Endothelial cell of umbilical vein (primary cell): Measurements from ENCODE around the gene CDK10. TPM values are rescaled to one million over a fixed set of nuclear protein-coding genes. Genes with fewer than 3 reads are reported as not detected.

Experiments used
- BruUV-seq: library from RNA; stranded (reverse); fragments of 400-500 nt; replicated peaks from 2 replicates; lab custom pipeline; 2021; lab: Mats Ljungman, UMichigan
- CTCF ChIA-PET: fragments of 300-600, 350-600 bp; sonication (Branson Sonifier 250); formaldehyde crosslinking; loops from one replicate; lab custom pipeline; 2021; ENCODE audit warnings: antibody characterized with exemption, inconsistent platforms; lab: Charles Lee
- POLR2A ChIA-PET: fragments of 300-600, 350-600 bp; sonication (Branson Sonifier 250); formaldehyde crosslinking; loops from one replicate; lab custom pipeline; 2021; ENCODE audit warnings: antibody characterized with exemption, inconsistent platforms; lab: Charles Lee
- DNase-seq: peaks from one replicate; pipeline ENCODE4 v3.0.0-alpha.2; 2011; ENCODE audit warnings: low read depth, low spot score
- FAIRE-seq: peaks from 2 replicates; lab custom pipeline; 2011; peaks lifted over from hg19 to GRCh38; lab: Jason Lieb, UNC
- H2AFZ ChIP-seq: 2 replicates; pipeline ENCODE4 v1.6.0; 2012; ENCODE audit warnings: low read depth, low read length, control low read depth, inconsistent platforms
- H3K27ac ChIP-seq: 2 replicates; pipeline ENCODE4 v1.5.1; 2011; ENCODE audit warnings: low read depth, mild to moderate bottlenecking, control low read depth, low read length, moderate library complexity; ENCODE audit not compliant: insufficient read depth
- H3K27me3 ChIP-seq, 2 experiments: 2 replicates each; pipeline versions ENCODE4 v1.6.0 to v1.6.1; 2011; ENCODE audit warnings: low read length in 2 of 2, mixed read lengths in 1 of 2; ENCODE audit not compliant: control insufficient read depth in 2 of 2, insufficient read depth in 2 of 2
- H3K36me3 ChIP-seq, 2 experiments: 2 replicates in 1 of 2; 3 replicates in 1 of 2; pipeline ENCODE4 v1.5.1; 2011; ENCODE audit warnings: low read length in 2 of 2, mild to moderate bottlenecking in 1 of 2, moderate library complexity in 1 of 2; ENCODE audit not compliant: control insufficient read depth in 2 of 2, insufficient read depth in 2 of 2; ENCODE audit errors: extremely low read depth in 1 of 2
- H3K4me1 ChIP-seq: 3 replicates; pipeline ENCODE4 v1.5.1; 2011; ENCODE audit warnings: mild to moderate bottlenecking, low read length; ENCODE audit not compliant: control insufficient read depth, insufficient read depth; ENCODE audit errors: extremely low read depth
- H3K4me2 ChIP-seq: 2 replicates; pipeline ENCODE4 v1.6.1; 2011; ENCODE audit warnings: low read length, control low read depth, mixed read lengths; ENCODE audit not compliant: insufficient read depth
- H3K4me3 ChIP-seq, 3 experiments: fragments of 200-600 bp in 1 of 3; sonication (generic), shearing (Covaris generic) in 1 of 3; replicated peaks in 1 of 3; 2 replicates each; pipeline ENCODE4 v1.5.1; 2011 to 2016; ENCODE audit warnings: control low read depth in 3 of 3, low read length in 3 of 3, mild to moderate bottlenecking in 2 of 3, inconsistent platforms in 1 of 3, low read depth in 1 of 3, moderate library complexity in 1 of 3; ENCODE audit not compliant: insufficient read depth in 1 of 3
- H3K79me2 ChIP-seq: 2 replicates; pipeline ENCODE4 v1.6.0; 2012; ENCODE audit warnings: low read length, inconsistent platforms; ENCODE audit not compliant: control insufficient read depth, insufficient read depth
- H3K9ac ChIP-seq: replicated peaks from 2 replicates; pipeline ENCODE3; 2011; ENCODE audit warnings: low read length, control low read depth; ENCODE audit not compliant: insufficient read depth; ENCODE audit errors: extremely low read depth
- H3K9me1 ChIP-seq: replicated peaks from 3 replicates; pipeline ENCODE4 v1.6.0; 2011; ENCODE audit warnings: mild to moderate bottlenecking, low read length; ENCODE audit not compliant: control insufficient read depth, insufficient read depth; ENCODE audit errors: extremely low read depth
- H3K9me3 ChIP-seq: replicated peaks from 2 replicates; pipeline ENCODE4 v1.5.1; 2012; ENCODE audit warnings: low read length, inconsistent platforms; ENCODE audit not compliant: control insufficient read depth, insufficient read depth
- H4K20me1 ChIP-seq: replicated peaks from 2 replicates; pipeline ENCODE3; 2011; ENCODE audit warnings: mild to moderate bottlenecking, low read length; ENCODE audit not compliant: control insufficient read depth, insufficient read depth; ENCODE audit errors: extremely low read depth
- EZH2 ChIP-seq: IDR thresholded peaks from 2 replicates; pipeline ENCODE4 v1.6.1; 2012; ENCODE audit warnings: borderline replicate concordance, low read depth, mild to moderate bottlenecking, moderate library complexity, low read length, inconsistent platforms; ENCODE audit not compliant: severe bottlenecking
- FOS ChIP-seq: IDR thresholded peaks from 2 replicates; pipeline ENCODE4 v1.6.1; 2011; ENCODE audit warnings: mild to moderate bottlenecking, low read length, moderate library complexity, borderline replicate concordance; ENCODE audit not compliant: insufficient read depth
- GATA2 ChIP-seq: IDR thresholded peaks from 2 replicates; pipeline ENCODE4 v1.7.0; 2011; ENCODE audit warnings: low read depth, mild to moderate bottlenecking, moderate library complexity, mixed read lengths, low read length; ENCODE audit not compliant: insufficient read length, insufficient read depth
- JUN ChIP-seq: IDR thresholded peaks from 2 replicates; pipeline ENCODE4 v1.6.1; 2011; ENCODE audit warnings: borderline replicate concordance, low read depth; ENCODE audit not compliant: insufficient read length, insufficient read depth
- MYC ChIP-seq: IDR thresholded peaks from one replicate; pipeline ENCODE4 v1.6.1; 2011; ENCODE audit warnings: mild to moderate bottlenecking, low read depth, low read length
- POLR2A ChIP-seq: IDR thresholded peaks from 2 replicates; pipeline ENCODE4 v1.6.1; 2012; ENCODE audit warnings: low read depth, mild to moderate bottlenecking, control low read depth, low read length
- POLR2AphosphoS5 ChIP-seq: IDR thresholded peaks from 2 replicates; pipeline ENCODE4 v1.6.1; 2012; ENCODE audit warnings: low read depth, mild to moderate bottlenecking, control low read depth, low read length, moderate library complexity; ENCODE audit not compliant: insufficient read depth
- dilution Hi-C: fragments of 300-500 bp; cut with MboI; formaldehyde crosslinking; loops from one replicate; pipeline ENCODE4 v1.15.0; 2019; ENCODE audit warnings: low sequenced_read_pairs; ENCODE audit not compliant: extremely low pct_ligation_motif_present
- intact Hi-C: fragments of 100-400 bp; cut with micrococcal nuclease; formaldehyde crosslinking; loops from one replicate; pipeline ENCODE4 v1.10.0; 2022
- polyA plus RNA-seq, 4 experiments: library from polyadenylated mRNA; depleted of rRNA in 3 of 4; stranded (reverse) in 3 of 4; unstranded in 1 of 4; fragments of >200 nt; gene quantifications; 2 replicates each; pipeline versions ENCODE4 v1.2.1 to v1.2.3, GENCODE V29; 2011 to 2012; ENCODE audit warnings: missing spikeins in 1 of 4
- total RNA-seq: library from RNA; stranded (reverse); gene quantifications from 2 replicates; pipeline ENCODE4 v1.2.3, GENCODE V29; 2021
- TF ChIP-seq, protein P1 (sequence below): IDR thresholded peaks from 2 replicates; pipeline ENCODE4 v1.6.1; 2011; ENCODE audit not compliant: insufficient read depth, insufficient read length
- TF ChIP-seq, protein P2 (sequence below), 2 donors: IDR thresholded peaks; 1 replicate in 1 of 2; 2 replicates in 1 of 2; pipeline ENCODE4 v1.5.1; 2011; ENCODE audit warnings: low read length in 2 of 2, mild to moderate bottlenecking in 2 of 2, moderate library complexity in 2 of 2, control low read depth in 1 of 2, inconsistent platforms in 1 of 2, low read depth in 1 of 2; ENCODE audit not compliant: insufficient read depth in 1 of 2; ENCODE audit errors: extremely low read depth in 1 of 2

Gene CDK10
- total and polyA plus RNA-seq, 2 donors (not counting 3 experiments of a cell fraction or from before 2014, with no cell fraction given) = 74.5 to 99.9 TPM

DNA sequence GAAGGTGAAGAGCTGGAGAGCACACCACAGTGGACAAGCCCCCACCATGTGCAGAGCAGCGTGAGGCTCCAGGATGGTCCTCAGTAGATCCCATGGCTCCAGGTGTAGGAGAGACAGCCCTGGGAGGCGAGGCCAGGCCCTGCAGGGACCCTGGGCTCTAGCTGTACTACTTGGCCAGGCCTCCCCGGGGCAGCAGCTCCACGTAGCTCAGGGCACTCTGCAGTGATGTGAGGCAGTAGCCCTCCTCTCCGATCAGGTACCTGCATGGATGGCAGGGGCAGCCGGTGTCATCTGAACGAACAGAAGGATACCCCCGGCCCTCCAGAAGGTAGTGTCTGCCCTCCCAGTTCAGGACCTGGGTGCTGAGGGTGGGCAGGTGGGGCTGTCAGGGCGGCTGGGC, 21.2 kb downstream of the CDK10 start:
- H3K9me1 ChIP-seq = no peaks in the 10 kb centered on the region
- H3K4me1 ChIP-seq = peaks cover 6% of the 10 kb centered on the region
- no peak for TF ChIP-seq JUN
- no peak for TF ChIP-seq EZH2
- TF ChIP-seq FOS = no peak
- no peak for TF ChIP-seq POLR2A
- TF ChIP-seq, protein P1, sequence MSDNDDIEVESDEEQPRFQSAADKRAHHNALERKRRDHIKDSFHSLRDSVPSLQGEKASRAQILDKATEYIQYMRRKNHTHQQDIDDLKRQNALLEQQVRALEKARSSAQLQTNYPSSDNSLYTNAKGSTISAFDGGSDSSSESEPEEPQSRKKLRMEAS = no peak
- TF ChIP-seq MYC = no peak
- no peak for TF ChIP-seq POLR2AphosphoS5
- TF ChIP-seq, protein P2, sequence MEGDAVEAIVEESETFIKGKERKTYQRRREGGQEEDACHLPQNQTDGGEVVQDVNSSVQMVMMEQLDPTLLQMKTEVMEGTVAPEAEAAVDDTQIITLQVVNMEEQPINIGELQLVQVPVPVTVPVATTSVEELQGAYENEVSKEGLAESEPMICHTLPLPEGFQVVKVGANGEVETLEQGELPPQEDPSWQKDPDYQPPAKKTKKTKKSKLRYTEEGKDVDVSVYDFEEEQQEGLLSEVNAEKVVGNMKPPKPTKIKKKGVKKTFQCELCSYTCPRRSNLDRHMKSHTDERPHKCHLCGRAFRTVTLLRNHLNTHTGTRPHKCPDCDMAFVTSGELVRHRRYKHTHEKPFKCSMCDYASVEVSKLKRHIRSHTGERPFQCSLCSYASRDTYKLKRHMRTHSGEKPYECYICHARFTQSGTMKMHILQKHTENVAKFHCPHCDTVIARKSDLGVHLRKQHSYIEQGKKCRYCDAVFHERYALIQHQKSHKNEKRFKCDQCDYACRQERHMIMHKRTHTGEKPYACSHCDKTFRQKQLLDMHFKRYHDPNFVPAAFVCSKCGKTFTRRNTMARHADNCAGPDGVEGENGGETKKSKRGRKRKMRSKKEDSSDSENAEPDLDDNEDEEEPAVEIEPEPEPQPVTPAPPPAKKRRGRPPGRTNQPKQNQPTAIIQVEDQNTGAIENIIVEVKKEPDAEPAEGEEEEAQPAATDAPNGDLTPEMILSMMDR (IDR thresholded peaks at IDR 0.05; ENCODE audit: extremely low read depth in 1 of 2, insufficient read depth in 1 of 2, low read depth in 1 of 2, low read length in 2 of 2) = no peak
- no peak for TF ChIP-seq GATA2
- intact Hi-C loops (loop anchor here (2.0 kb wide), 1 partner anchor 13 kb away; the partner anchor contains the start of genes VPS9D1 and ZNF276), dilution Hi-C loops (no loop called here)
- H3K36me3 ChIP-seq = no peaks in the 10 kb centered on the region
- CTCF ChIA-PET = interaction anchor here (6.1 to 6.4 kb wide), 2 partner anchors 85 to 153 kb away, joined by 90 to 119 read pairs; no protein-coding TSS in a partner anchor
- H3K9ac ChIP-seq = no peak overlapping the region
- no peaks in the 10 kb centered on the region for H4K20me1 ChIP-seq
- no peak for FAIRE-seq
- H3K9me3 ChIP-seq = no peaks in the 10 kb centered on the region
- H2AFZ ChIP-seq = no peak overlapping the region
- DNase-seq = no peak
- BruUV-seq = no TSS peak
- peaks cover 9% of the 10 kb centered on the region for H3K79me2 ChIP-seq
- no peak overlapping the region for H3K27ac ChIP-seq
- H3K27me3 ChIP-seq = no peaks in the 10 kb centered on the region
- POLR2A ChIA-PET = no interaction called here
- no peak overlapping the region for H3K4me3 ChIP-seq
- no peak overlapping the region for H3K4me2 ChIP-seq
